Stimulated activated CD8-positive, alpha-beta memory T cell treated with anti-CD3 and anti-CD28 coated beads, Interleukin-7, amount 100 ng/mL, for 4 hours (primary cell): ENCODE measurements around the gene KAZN.
"Not testable (repeated sequence)": the region's sequence is repeated elsewhere in the genome, so short reads cannot be mapped to it uniquely, and the experiment has no call there.

Experiments
- DNase-seq, 2 donors: peaks; one replicate each; pipeline ENCODE4 v3.0.0-alpha.2; 2020; ENCODE audit warnings: low read depth in 2 of 2

The KAZN gene

DNA sequence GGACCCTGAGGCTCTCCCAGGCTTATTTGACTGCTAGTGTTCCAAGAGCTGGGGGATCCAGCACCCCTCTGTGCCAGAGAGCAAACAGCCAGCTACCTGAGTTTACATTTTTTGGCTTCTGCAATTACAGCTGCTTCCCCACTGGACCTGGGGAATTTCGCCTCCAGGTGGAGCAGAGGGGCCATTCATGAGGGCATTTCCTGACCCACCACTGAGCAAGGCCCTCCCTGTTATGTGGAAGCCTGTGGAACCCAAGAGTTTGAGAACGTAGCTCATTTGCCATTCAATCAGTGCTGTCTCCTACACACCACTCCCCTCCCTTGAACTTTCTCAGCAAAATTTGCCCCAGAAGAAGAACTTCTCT, 512.4 kb downstream of the KAZN start:
- DNase-seq = no peak

DNA sequence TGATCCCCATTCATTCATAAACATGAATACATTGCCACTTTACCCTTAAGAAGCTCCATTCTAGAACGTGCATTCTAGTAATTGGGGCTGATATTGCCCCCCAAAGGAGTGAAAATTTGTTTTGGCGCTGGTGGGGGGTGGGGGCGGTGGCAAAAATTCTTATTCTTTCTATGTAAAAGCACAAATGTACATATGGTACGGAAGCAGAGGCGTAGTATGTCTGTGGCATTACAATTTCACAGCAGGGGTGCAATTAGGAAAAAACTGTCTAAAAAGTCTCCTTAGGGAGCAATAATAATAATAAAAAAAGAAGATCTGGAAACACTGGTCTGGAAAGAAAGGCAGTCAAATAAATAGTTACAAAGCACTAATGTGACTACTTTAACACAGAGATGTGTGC, 514.7 kb downstream of the KAZN start:
- DNase-seq = no peak

DNA sequence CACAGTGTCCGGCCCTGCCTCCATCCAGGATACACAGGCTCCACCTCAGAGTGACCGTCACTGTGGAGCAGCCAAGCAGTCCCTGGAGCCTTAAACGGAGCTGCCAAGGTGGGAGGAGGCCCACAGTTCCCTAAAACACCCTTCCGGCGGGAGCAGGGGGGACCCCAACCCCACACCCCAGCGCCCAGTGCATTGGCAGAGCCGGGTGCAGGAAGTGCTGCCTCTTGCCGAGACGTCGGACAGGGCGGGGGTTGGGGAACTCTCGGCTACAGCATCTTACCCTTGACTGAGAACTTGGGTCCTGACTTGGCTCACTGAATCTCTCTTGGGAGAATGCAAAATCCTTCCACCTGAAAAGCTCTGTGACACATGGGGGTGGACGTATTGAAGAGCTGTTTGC, 516.4 kb downstream of the KAZN start:
- DNase-seq = no peak

DNA sequence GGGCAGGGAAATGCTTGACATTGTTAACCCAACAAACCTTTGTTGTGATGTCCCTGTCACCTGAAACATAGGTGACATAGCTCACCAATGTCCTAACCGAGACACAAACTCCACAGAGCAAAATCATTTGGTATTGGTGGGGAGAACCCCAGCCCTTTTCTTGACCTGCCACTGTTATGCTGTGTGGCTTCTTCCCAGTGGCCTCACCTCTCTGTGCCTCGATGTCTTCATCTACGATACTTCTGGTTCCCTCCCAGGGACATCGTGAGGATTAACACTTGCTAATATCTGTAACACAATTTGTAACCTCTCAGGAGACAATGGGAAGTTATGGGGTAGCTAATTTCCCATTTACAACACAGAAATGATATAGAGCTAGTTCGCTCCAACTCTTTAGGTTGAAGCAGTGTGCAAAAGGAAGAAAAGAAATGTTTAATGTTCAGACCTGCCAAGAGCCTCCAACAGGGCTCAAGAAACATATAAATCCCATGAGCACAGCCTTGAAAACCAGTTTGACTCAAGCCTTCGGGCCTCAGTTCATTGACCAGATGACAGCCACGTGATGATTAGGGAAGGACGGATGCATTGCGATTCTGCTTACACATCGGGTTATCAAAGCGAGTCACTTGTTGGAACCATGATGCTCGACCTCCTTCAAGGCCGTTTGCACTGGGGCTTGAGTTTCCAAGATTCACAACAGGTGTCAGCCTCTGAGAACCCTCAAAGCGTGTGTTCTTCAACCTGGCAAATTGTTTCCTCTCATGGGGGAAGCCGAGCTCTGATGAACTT, 517.3 kb downstream of the KAZN start:
- no peak for DNase-seq

DNA sequence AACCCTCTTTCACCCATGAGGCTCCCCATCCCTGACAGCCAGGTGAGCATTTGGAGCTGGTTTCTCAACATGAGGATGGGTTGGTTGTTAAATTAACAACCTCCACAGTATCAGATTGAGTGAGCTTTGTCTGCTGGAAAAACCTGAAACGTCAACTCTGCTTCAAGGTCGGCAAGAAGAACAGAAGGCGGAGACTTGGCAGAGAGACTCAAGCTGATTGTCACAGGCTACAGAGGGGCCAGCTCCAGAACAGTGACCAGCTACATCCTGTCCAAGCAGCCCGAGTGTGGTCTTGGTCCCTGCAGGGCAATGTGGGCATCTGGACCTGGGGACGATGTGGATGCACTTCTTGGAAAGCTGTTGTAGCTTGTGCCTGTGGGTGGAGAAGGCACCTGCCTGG, 518.5 kb downstream of the KAZN start:
- DNase-seq = no peak

DNA sequence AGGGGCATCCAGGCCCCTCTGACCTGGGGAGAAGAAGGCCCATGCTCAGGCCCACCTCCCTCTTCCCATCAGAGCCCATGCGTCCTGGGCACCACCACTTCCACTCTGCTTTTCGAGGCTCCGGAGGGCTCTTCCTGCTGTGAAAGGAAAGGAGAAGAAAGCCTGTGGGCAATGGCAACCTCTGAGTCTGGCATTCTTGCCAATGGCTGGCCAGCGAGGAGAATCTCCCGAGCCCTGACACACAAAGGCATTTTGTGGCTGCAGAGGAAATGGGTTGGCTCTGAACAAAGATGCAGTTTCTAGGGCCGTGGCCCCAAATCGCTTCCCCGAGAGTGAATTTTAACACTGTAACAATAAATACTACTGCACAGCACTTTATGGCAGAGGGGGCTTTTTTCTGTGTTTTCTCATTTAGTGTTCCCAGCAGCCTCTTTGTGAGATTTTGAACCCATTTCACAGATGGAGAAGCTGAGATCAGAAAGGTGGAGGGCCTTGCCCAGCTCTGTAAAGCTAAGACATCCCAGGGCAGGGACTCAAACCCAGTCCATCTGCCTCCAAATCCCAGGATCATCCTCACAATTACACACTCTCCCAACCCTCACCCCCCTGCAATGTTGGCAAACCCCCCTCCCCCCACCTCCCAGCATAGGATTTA, 519.3 kb downstream of the KAZN start:
- DNase-seq = no peak

DNA sequence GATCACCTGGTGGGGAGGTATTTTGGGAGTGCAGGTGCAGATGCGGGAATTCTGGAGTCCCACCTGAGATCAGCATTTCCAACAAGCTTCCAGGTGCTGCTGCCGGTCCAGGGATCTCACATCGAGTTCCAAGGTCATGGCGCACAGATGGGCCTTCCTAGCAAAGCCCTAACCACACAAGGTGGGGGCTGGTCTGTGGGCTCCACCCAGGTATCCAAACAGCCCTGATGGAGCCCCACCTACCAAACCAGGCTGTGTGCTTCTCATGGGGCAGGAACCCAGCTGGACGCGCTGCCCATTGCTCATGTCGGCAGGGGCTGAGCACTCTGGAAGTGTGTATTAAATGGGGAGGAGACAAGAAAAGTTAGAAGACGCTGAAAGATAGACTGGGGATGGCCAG, 520.1 kb downstream of the KAZN start:
- DNase-seq = no peak

DNA sequence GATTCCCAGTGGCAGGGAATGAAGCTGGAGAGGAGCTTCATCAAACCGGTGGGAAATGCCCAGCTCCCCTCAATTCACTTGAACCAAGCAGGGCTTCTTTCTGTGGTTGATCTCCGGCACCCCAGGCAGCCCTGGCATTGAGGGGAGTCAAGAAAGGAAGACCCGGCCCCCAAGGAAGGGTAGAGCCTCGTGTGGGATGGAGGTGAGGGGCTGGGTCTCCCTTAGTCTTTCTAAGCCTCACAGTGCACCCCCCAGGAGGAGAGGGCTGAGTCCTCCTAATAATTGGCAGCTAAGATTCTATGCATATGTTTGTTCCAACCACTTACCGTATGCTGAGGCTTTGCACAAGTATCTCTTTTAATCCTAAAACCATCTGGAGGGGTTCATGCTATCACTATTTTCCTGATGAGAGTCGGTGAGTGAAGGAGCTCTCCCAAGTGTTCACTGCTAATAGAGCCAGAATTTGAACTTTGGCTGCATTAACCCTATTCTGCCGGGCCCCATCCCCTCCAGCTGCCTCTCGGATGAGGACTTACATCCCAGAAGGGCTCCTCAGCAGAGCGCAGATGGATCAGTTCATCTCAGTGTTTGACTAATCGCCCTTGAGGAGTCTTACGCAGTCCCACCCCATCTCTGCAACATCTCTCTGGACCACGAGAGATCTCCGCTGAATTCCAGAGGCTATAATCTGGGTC, 521.9 kb downstream of the KAZN start:
- no peak for DNase-seq

DNA sequence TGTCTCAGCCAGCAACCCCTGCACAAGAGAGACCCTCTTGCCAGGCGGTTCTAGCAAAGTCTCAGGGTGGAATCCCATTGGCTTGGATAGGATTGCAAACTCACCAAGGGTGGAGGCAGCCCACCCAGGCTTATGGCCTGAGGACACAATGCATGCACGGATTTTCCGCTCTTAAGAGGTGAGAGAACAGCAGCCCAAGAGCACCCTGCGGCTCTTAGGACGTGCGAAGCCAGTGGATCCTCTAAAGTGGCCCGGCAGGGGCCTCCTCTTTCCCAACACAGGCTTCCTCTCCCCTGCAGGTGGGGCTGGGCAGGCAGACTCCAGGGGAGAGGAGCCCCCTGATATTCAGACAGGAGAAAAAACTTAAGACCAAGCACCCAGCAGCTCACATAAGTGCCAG, 523.8 kb downstream of the KAZN start:
- no peak for DNase-seq

DNA sequence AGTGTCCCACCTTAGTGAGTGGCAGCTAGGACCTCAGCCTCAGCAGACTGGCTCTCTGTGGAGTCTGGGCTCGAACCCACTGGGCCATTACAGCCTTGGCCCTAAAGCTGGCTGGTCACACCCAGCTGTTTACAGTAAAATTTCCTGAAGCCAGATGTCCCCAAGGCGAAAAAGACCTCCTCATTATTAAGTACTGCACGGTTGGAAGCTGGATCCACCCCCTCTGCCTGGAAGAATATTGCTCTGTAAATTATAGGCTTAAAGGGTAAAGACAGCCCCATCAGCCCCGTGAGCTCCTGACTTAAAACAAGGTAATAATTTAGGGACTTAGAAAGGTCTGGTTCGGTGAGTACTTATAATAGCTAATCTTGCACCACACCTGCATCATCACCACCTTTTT, 524.8 kb downstream of the KAZN start:
- DNase-seq = no peak

DNA sequence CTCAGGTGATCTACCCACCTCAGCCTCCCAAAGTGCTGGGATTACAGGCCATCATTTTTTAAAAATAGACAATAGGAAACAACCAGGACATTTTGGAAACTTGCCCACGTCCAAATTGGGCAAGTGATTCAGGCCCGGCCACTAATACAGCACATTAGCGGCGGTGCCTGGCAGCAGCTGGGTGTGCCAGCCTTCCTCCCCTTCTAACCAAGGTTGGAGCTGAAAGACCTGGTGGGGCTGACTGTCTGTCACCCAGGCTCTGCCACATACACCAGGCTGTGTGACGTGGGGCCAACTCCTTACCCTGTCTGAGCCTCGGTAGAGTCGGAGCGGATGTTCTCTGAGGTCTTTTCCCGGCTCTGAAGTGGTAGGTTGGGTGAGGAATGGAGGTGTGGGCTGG, 525.4 kb downstream of the KAZN start:
- no peak for DNase-seq

DNA sequence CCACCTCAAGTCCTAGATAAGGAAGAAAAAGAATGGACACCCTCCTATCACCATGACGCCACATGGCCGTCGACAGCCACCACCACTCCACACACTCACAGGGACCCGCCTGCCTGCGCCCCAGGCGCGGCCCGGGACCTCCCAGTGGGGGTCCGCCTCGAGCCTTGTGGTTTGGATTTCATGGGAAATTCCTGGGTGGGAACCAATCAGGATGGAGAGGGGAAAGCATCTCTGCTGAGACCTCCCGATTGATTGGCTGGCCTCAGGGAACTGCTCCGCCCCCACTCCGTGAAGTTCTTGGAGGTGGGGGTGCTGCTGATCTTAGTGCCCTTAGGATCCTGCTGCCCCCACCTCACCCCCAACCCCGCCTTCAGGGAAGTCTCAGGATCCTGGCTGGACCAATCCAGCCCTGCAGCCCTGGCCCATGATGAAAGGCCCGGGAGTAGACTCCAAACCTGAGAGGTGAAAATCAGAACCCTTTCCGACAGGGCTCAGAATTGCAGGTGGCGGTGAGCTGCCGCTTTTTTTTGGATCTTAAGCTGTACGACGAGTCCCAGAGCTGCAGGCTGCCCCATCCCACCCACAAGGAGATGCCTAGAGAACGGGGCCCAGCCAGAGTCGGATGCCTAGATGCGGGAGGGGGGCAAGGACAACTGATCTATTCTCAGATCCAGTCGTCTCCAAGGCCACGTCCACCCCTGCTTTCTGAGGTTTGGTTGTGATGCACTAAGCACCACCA, 526.0 kb downstream of the KAZN start:
- no peak for DNase-seq

DNA sequence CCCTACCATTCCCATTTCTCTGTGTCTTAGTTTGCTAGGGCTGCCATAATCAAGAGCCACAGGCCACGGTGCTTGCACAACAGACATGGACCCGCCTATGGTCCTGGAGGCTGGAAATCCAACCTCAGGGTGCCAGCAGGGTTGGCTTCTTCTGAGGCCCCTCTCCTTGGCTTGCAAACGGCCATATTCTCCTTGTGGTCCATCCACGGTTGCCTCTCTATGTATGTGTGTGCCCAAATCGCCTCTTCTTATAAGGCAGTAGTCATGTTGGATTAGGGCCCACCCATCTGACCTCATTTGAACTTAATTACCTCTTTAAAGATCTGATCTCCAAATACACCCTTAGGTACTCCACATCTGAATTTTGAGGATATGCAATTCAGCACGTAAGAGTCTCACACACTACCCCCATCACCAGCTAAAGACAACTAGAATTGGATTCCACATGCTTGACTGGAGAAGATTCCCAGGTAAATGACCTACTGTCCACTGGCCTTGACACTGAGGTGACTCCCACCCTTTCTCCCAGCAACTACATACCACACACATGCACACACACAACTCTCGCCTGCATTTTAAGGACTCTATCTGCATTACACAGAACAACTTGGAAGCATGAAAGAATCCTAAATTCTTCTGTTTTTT, 526.7 kb downstream of the KAZN start:
- no peak for DNase-seq

DNA sequence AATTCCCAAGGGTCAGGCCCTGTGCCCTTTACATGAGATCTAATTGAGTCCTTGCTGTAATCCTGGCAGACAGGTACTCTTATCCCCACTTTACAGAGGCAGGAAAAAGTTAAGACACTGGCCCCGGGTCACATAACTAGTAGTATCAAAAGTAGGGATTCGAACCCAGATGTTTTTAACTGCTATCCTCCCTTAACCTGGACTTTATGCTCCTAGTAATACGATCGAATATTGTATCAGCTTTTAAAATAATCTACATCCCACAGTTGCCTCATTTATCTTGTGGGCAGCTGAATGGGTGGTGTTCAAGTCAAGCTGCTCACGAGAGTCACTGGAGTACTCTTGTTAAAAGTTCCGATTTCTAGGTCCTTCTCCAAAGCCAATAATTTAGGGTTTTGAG, 529.6 kb downstream of the KAZN start:
- no peak for DNase-seq

DNA sequence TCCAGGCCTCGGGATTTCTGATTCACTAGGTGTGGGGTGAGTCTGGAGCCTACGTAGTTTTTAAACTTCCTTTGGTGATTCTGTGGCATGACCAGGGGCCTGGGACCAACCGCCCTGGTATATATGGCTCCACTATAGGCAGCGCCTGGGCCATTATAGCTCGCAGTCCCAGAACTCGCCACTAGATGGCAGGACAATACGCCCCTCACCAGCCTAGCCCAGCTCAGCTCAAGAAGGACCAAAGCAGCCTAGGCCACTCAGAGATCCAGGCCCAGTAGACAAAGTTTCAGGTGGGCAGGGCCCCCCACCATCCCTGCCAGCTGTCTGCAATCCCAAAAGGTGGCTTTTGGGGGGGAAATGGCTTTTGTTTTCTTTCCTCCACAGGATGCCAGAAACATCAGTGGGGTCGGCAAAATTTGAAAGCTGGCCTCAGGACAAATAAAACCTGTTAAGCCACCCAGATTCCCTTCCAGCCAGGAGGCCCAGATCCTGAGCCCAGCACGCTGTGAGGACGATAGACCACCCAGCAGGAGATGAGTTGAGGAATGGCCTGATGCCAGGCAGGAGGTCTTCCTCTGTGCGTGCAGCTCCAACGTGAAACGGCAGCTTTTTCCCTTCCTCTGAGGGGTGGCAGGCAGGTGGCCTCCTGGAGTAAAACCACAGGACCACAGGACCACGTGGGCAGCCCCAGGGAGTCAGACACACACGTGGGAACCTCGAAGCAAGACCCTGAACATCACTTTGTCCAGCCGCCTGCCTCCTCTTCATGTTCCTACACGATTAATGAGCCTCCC, 530.2 kb downstream of the KAZN start:
- peak; percentile 38 to 46 for DNase-seq

DNA sequence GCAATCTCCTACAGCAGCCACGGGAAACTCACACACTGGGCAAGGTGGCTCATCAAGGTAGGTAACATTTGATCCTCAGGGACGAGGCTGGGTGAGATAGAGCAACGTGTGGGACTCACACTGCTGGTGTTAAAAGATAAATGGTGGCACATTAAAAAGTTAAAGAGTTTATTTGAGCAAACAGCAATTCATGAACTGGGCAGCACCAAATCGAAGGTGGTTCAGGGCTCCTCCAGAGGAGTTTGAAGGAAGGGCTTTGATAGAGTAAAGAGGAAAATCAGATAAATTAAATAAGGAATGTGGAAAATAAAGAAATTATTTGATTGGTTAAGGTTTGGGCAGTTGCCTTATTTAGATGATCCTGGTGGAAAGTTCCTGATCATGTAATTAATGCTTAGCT, 531.5 kb downstream of the KAZN start:
- no peak for DNase-seq

DNA sequence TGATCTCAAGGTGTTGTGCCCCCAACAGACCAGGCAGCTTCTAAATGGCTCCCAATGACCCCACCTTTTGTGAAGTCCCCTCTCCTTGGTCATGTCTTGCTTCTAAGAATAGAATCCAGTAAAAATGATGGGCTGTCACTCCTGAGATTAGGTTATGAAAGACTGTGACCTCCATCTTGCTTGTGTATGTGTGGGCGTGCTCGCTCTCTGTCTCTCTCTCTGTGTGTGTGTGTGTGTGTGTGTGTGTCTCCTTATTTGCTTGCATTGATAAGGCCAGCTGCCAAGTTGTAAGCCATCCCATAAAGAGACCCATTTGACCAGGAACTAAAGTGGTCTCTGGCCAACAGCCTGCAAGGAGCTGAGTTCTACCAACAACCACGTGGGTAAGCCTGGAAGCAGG, 532.1 kb downstream of the KAZN start:
- DNase-seq = no peak

DNA sequence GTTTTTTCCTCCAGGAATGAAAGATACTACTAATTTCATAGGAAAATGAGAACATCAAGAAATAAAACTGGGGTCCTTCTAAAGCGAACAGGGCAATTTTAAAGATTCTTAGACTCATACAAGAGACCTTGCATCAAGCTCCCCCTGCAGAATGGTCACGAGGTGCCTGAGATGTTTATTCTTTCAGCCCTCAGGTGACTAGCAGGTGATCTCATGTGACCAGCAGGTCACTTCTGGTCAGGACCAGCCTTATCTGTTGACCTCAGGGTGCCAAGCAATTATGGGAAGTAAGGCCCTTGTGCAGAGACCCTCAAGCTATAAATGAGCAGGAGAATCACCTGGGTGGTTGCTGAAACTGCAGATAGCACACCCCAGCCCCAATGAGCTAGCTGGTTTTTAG, 534.5 kb downstream of the KAZN start:
- DNase-seq = no peak

DNA sequence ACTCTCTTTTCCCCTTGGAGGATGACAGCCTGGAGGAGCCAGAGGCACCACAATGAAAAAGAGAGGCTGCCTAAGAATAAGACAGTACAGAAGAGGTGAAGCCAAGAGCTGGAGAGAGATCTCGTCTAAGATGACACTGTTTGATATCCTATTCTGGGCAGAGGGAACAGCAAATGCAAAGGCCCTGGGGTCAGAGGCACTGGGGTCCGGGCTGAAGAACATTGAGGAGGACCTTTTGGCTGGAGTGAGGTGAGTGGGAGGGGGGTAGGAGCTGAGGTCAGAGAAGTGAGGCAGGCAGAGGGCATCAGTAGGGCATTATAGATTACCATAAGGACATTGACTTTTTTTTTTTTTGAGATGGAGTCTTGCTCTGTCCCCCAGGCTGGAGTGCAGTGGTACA, 535.8 kb downstream of the KAZN start:
- no peak for DNase-seq

DNA sequence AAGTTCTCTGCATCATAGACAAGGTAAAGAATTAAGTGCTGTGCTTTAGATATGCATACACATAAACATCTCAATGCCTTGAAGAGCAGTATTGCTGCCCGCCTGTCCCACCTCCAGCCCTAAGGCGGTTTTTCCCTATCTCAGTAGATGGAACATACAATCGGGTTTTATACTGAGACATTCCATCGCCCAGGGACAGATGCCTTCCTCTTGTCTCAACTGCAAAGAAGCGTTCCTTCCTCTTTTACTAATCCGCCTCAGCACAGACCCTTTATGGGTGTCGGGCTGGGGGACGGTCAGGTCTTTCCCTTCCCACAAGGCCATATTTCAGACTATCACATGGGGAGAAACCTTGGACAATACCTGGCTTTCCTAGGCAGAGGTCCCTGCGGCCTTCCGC, 537.1 kb downstream of the KAZN start:
- DNase-seq = not testable (repeated sequence)

DNA sequence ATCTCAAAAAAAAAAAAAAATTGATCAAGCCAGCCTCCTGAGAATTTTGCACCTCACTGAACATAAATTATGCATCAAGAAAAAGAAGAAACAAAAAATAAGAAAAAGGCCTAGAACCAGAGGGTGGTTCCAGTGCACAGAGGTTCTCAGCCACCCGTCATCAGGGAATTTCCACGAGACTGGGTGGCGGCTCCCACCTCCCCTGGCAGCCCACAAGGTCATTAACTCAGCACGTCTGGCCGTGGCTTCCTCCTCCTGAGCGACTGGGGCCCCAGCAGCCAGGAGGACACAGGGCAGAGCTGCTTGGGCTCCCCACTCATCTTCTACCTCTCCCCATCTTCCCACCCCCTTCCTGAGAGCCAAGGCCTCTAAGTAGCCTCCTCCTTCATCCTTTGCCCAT, 539.3 kb downstream of the KAZN start:
- no peak for DNase-seq
